Measurements from ENCODE around the gene MTHFD1L.
"Not testable (repeated sequence)": the region's sequence is repeated elsewhere in the genome, so short reads cannot be mapped to it uniquely, and the experiment has no call there.

The MTHFD1L gene

GRCh38 chr6:150865406-150866146 lies at the start of gene MTHFD1L:
Gene MTHFD1L, plus strand, starts transcription at chr6:150865702. Its CDS starts 121 bp downstream, at chr6:150865823.
- DNase-seq, result peak; percentile 90

GRCh38 chr6:150816554-150816953 lies 48.9 kb upstream of the MTHFD1L start:
- DNase-seq, result not testable (repeated sequence)

GRCh38 chr6:150822932-150823331 lies 42.6 kb upstream of the MTHFD1L start:
- no peak for DNase-seq

- no peak for DNase-seq
These were observed 38.7 kb upstream of the MTHFD1L start for GRCh38 chr6:150826788-150827187.

DNA sequence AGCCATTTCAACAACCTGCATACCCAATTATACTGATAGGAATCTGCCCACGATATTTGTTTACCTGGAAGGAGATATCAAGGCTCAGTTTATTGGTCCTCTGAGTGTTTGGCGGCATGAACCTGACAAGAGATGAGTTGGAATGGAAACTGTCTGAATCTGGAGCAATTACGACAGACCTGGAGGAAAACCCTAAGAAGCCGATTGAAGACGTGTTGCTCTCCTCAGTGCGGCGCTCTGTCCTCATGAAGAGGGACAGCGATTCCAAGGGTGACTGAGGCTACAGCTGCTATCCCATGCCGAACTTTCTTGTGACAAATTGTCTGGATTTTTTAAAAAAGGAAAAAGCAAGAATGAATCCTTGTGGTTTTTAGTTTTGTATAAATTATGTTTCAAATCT lies 37.4 kb upstream of the MTHFD1L start:
- not testable (repeated sequence) for DNase-seq

GRCh38 chr6:150830439-150831165 lies 34.9 kb upstream of the MTHFD1L start:
- no peak for DNase-seq

DNA sequence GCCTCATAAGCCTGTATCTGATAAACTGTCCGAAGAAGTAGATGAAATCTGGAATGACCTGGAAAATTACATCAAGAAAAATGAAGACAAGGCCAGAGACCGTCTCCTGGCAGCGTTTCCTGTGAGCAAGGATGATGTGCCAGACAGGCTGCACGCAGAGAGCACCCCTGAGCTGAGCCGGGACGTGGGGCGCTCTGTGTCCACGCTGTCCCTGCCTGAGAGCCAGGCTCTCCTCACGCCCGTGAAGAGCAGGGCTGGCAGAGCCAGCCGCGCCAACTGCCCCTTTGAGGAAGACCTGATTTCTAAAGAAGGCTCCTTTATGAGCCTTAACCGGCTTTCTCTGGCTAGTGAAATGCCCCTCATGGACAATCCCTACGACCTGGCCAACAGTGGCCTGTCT lies 33.9 kb upstream of the MTHFD1L start:
- no peak for DNase-seq

DNA sequence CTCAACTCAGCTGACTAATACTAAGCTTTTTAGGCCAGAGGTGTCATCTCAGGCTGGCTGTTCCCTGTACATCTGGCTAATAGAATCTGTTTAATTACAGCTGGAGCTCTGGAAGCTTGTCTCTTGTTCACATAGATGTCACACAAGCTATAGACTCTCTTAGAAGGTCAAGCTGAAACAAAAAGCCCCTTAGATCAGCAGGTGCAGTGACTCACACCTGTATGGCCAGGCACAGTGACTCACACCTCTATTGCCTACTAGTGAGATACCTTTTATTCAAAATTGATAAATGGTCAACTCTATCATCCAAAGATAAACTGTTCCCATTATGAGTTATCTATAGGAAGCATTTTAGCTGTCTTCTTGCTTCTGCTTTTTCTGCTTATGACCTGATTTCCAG lies 29.9 kb upstream of the MTHFD1L start:
- DNase-seq, result no peak

- DNase-seq, result no peak
These were observed 25.3 kb upstream of the MTHFD1L start for GRCh38 chr6:150840185-150840584.

DNA sequence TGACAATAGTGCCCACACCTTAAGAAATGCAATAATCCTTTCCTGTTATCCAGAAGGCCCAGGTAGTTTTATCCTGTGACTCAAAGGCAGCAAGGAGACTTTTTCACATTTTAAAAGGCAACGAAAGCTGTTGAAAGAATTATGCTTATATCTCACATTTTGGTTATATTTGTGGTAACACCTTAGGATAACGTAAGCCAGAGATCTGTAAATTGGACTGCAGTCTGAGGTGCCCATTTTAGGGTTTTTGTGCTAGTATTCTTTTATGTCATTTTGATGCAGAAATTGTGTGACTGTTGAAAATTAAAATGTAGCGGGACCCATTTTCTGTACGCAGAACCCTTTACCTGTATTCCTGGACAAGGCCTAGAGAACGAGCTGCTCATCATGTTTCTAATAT lies 24.3 kb upstream of the MTHFD1L start:
- DNase-seq, result no peak

DNA sequence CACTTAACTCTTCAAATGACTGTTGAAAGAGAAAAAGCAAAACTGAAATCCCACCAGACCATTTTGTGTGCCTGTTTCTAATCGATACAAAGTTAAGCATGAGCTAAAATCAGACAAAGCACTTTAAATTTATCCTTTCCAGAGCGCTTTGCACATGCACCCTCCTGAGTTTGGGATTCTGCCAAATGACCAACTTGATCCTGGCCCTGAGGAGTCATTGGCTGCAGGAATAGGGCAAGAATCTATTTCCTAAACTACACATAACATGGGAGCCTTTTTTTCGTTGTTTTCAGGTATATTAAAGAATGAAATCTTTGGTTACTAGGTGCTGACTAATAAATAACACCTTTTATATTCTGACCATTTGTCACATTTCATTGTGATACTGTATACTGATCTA lies 23.8 kb upstream of the MTHFD1L start:
- no peak for DNase-seq

GRCh38 chr6:150844371-150844770 lies 21.1 kb upstream of the MTHFD1L start:
- no peak for DNase-seq

DNA sequence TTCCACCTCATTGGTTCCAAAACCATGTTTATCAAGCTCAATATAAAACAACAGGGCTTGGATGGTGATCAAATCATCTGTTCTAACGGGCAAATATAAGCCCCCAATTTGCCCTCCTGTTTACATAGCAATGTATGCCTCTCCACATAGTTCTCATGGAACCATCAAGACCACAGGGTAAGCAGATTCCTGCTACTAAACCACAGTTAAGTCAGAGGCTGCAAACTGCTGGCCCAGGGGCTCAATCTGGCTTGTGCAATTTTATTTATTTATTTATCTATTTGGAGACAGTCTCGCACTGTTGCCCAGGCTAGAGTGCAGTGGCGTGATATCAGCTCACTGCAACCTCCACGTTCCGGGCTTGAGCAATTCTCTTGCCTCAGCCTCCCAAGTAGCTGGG lies 18.9 kb upstream of the MTHFD1L start:
- DNase-seq, result no peak

GRCh38 chr6:150848400-150848799 lies 17.1 kb upstream of the MTHFD1L start:
- DNase-seq, result no peak

- not testable (repeated sequence) for DNase-seq
These were observed 11.1 kb upstream of the MTHFD1L start for GRCh38 chr6:150854392-150854791.

- not testable (repeated sequence) for DNase-seq
These were observed 10.3 kb upstream of the MTHFD1L start for GRCh38 chr6:150855171-150855570.

DNA sequence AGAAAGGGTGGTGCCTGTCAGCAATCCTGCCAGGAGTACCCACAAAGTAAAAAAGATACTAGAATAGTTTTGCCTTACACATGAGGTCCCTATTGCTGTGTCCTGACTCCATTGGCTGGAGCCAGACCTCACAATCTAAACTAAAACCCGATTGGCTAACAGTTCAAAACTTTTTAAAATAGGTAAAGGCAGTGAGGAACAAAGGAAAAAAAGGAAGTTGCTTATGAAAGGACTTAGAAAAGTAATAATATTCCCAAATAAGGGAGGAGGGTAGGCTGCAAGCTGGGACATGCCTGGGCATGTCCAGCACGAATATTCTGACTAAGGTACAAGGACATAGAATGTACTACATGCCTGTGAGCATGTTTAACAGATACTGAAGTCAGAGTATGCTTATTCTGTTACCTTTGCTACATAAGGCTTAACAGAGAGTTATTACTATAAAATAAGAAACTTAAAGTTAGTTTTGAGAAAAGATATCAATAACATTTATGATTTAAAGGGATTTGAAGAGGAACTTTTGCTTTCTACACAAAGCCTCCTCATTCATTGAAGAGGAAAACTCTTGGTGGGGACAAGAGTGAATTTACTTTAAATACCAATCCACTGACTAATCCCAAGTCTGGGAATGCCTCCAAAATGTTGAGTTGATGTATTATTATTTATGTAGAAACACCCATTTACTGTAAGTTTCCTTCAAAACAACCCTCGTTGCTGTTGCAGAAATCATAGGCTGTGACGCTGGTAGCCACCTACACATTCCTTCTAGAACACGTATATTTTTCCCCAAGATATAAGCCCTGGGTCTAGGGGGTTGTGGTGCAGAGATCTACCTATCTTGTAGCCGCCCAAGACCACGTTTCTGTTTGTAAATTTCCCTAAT lies 8.2 kb upstream of the MTHFD1L start:
- no peak for DNase-seq

- no peak for DNase-seq
These were observed 7.6 kb upstream of the MTHFD1L start for GRCh38 chr6:150857945-150858308.

DNA sequence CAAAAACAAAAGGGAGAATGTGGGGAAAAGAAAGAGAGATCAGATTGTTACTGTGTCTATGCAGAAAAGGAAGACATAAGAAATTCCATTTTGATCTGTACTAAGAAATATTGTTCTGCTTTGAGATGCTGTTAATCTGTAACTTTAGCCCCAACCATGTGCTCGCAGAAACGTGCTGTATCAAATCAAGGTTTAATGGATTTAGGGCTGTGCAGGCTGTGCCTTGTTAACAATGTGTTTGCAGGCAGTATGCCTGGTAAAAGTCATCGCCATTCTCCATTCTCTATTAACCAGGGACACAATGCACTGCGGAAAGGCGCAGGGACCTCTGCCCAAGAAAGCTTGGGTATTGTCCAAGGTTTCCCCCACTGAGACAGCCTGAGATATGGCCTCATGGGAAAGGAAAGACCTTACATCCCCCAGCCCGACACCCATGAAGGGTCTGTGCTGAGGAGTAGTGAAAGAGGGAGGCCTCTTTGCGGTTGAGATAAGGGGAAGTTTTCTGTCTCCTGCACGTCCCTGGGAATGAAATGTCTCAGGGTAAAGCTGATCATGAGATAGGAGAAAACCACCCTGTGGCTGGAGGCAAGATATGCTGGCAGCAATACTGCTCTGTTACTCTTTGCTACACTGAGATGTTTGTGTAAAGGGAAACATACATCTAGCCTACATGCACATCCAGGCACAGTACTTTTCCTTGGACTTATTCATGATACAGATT lies 3.9 kb upstream of the MTHFD1L start:
- DNase-seq, result not testable (repeated sequence)

DNA sequence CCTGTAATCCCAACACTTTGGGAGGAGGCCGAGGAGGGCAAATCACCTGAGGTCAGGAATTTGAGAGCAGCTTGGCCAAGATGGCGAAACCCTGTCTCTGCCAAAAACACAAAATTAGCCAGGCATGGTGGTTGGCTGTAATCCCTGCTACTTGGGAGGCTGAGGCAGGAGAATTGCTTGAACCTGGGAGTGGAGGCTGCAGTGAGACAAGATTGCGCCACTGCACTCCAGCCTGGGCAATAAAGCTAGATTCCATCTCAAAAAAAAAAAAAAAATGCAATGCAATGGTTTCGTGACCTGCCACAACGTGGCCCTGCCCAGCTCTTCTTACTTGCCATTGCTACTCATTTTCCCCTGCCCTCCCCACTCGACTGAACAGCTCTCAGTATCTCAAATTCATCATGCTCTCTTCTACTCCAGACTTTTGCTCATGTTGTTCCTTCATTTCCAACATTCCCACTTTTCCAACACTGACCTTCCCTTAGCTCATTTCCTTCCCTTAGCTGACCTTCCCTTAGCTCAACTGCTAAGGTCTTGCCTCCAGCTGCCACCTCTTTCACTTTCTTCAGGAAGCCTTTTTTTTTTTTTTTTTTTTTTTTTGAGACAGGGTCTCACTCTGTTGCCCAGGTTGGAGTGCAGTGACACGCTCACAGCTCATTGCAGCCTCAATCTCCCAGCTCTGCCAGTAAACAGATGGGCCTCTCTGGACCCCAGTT lies 2.1 kb upstream of the MTHFD1L start:
- no peak for DNase-seq

GRCh38 chr6:150865043-150865405 lies 478 bp upstream of the MTHFD1L start:
- no peak for DNase-seq
